Astrocyte (in vitro differentiated cells and primary cell): Measurements from ENCODE around the gene CSNK1D. TPM values are rescaled to one million over a fixed set of nuclear protein-coding genes. Genes with fewer than 3 reads are reported as not detected.

Experiments used
- DNase-seq: peaks from one replicate; pipeline ENCODE4 v3.0.0-alpha.2; 2010; ENCODE audit warnings: low read depth
- FAIRE-seq: peaks from 2 replicates; lab custom pipeline; 2011; peaks lifted over from hg19 to GRCh38; lab: Jason Lieb, UNC
- H2AFZ ChIP-seq: 2 replicates; pipeline ENCODE4 v1.6.0; 2012; ENCODE audit warnings: low read depth, low read length, inconsistent platforms
- H3K27ac ChIP-seq: 2 replicates; pipeline ENCODE4 v1.5.1; 2011; ENCODE audit warnings: low read depth, low read length, inconsistent platforms
- H3K27me3 ChIP-seq: 2 replicates; pipeline ENCODE4 v1.6.0; 2011; ENCODE audit warnings: low read length, inconsistent platforms; ENCODE audit not compliant: insufficient read depth
- H3K36me3 ChIP-seq: 2 replicates; pipeline ENCODE4 v1.5.1; 2011; ENCODE audit warnings: low read length, inconsistent platforms; ENCODE audit not compliant: insufficient read depth
- H3K4me1 ChIP-seq: 2 replicates; pipeline ENCODE4 v1.5.1; 2011; ENCODE audit warnings: low read length, inconsistent platforms; ENCODE audit not compliant: insufficient read depth
- H3K4me2 ChIP-seq: 2 replicates; pipeline ENCODE4 v1.6.0; 2012; ENCODE audit warnings: low read length, inconsistent platforms
- H3K4me3 ChIP-seq: 2 replicates; pipeline ENCODE4 v1.5.1; 2011; ENCODE audit warnings: low read depth, mild to moderate bottlenecking, low read length, inconsistent platforms; ENCODE audit not compliant: insufficient read depth
- H3K79me2 ChIP-seq: 2 replicates; pipeline ENCODE4 v1.6.0; 2012; ENCODE audit warnings: mild to moderate bottlenecking, low read length, inconsistent platforms; ENCODE audit not compliant: insufficient read depth
- H3K9ac ChIP-seq: 2 replicates; pipeline ENCODE4 v1.6.0; 2012; ENCODE audit warnings: mild to moderate bottlenecking, low read length, inconsistent platforms
- H3K9me3 ChIP-seq: 2 replicates; pipeline ENCODE4 v1.5.1; 2012; ENCODE audit warnings: low read depth, mild to moderate bottlenecking, low read length, inconsistent platforms; ENCODE audit not compliant: insufficient read depth
- H4K20me1 ChIP-seq: 2 replicates; pipeline ENCODE4 v1.6.0; 2012; ENCODE audit warnings: low read length, inconsistent platforms; ENCODE audit not compliant: insufficient read depth
- H3K27ac Mint-ChIP-seq: one replicate; pipeline ENCODE4 v1.8.0; 2021; ENCODE audit warnings: mild to moderate bottlenecking, mixed read lengths; ENCODE audit not compliant: unreplicated experiment
- H3K27me3 Mint-ChIP-seq: one replicate; pipeline ENCODE4 v1.8.0; 2021; ENCODE audit warnings: low read depth, mixed read lengths; ENCODE audit not compliant: unreplicated experiment
- H3K36me3 Mint-ChIP-seq: one replicate; pipeline ENCODE4 v1.8.0; 2021; ENCODE audit warnings: low read depth, mixed read lengths; ENCODE audit not compliant: unreplicated experiment
- H3K4me1 Mint-ChIP-seq: one replicate; pipeline ENCODE4 v1.8.0; 2021; ENCODE audit warnings: low read depth, mixed read lengths; ENCODE audit not compliant: unreplicated experiment
- H3K4me3 Mint-ChIP-seq: one replicate; pipeline ENCODE4 v1.8.0; 2021; ENCODE audit warnings: mild to moderate bottlenecking, moderate library complexity, mixed read lengths; ENCODE audit not compliant: unreplicated experiment
- H3K9me3 Mint-ChIP-seq: one replicate; pipeline ENCODE4 v1.8.0; 2021; ENCODE audit warnings: mild to moderate bottlenecking, mixed read lengths; ENCODE audit not compliant: unreplicated experiment
- CTCF ChIP-seq: IDR thresholded peaks from 2 replicates; pipeline ENCODE4 v1.5.1; 2011; ENCODE audit warnings: low read depth, mild to moderate bottlenecking, inconsistent platforms, low read length, moderate library complexity; ENCODE audit not compliant: insufficient read depth
- EZH2 ChIP-seq: IDR thresholded peaks from 2 replicates; pipeline ENCODE4 v1.6.1; 2012; ENCODE audit warnings: mild to moderate bottlenecking, low read length, inconsistent platforms; ENCODE audit not compliant: insufficient read depth
- total RNA-seq: library from RNA; stranded (reverse); gene quantifications from 2 replicates; pipeline ENCODE4 v1.2.1, GENCODE V29; 2021

CSNK1D gene
- total RNA-seq, 1 donor from 2014 or later = 153 TPM

DNA sequence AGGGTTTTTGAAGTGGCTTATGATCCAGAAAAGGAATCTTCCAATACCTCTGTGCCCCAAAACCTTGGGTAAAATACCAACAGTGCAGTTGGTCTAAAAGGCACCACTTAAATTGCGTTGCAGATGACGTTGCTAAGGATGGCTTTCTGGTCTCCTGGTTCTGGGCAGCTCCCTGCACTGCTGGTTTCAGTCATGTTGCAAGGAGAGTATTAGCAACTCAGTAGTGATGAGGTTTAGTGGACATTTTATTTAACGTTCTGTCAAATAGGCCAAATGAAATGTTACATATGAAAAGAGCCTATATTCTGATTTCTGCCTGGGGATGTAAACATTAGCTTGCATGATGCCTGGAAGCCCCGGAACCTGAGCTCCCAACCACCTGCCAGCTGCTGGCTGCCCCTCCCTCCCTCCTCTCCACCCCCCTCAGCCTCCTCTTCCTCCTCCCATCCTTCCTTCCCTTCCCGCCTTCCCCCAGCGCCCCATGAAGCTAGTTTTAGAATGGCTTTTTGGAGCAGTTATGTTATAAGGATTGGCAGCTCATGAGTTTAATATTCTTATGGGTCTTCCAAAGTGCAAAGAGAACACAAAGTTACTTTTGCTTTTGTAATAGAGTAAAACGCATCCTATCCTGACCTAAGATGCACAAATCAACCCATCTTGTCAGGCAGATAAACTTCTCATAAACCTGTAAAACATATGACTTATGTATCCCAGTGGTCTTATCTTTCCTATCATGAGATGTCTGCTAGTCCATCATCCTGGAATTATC, 23.2 kb upstream of the CSNK1D start:
- no peaks in the 10 kb centered on the region for H4K20me1 ChIP-seq
- DNase-seq (no peak), FAIRE-seq (no peak)
- H3K36me3 Mint-ChIP-seq = no peaks in the 10 kb centered on the region
- no peak overlapping the region for H3K27ac Mint-ChIP-seq
- peak overlapping the region; percentile 82 for H3K9ac ChIP-seq
- peaks cover 3% of the 10 kb centered on the region for H3K4me1 Mint-ChIP-seq
- TF ChIP-seq EZH2 (no peak), CTCF (no peak)
- H3K27ac ChIP-seq = peak overlapping the region; percentile 85
- no peaks in the 10 kb centered on the region for H3K27me3 ChIP-seq
- H3K4me1 ChIP-seq = peaks cover 28% of the 10 kb centered on the region
- H3K4me3 Mint-ChIP-seq = peak overlapping the region; percentile 60
- no peaks in the 10 kb centered on the region for H3K9me3 ChIP-seq
- H3K9me3 Mint-ChIP-seq = no peaks in the 10 kb centered on the region
- peaks cover 23% of the 10 kb centered on the region for H3K27me3 Mint-ChIP-seq
- peak overlapping the region; percentile 87 for H3K4me2 ChIP-seq
- peak overlapping the region; percentile 58 for H3K4me3 ChIP-seq
- peak overlapping the region; percentile 87 for H2AFZ ChIP-seq
- H3K36me3 ChIP-seq = no peaks in the 10 kb centered on the region
- no peaks in the 10 kb centered on the region for H3K79me2 ChIP-seq

GRCh38 chr17:82295472-82295814, 21.9 kb upstream of the CSNK1D start:
- H3K27me3 ChIP-seq = no peaks in the 10 kb centered on the region
- Mint-ChIP-seq H3K36me3 (no peaks in the 10 kb centered on the region), H3K9me3 (no peaks in the 10 kb centered on the region), H3K4me1 (peaks cover 3% of the 10 kb centered on the region), H3K4me3 (peak overlapping the region; percentile 6), H3K27ac (no peak overlapping the region), H3K27me3 (peaks cover 23% of the 10 kb centered on the region)
- no peak for DNase-seq
- no peaks in the 10 kb centered on the region for H3K9me3 ChIP-seq
- no peaks in the 10 kb centered on the region for H4K20me1 ChIP-seq
- H3K36me3 ChIP-seq = no peaks in the 10 kb centered on the region
- H3K4me2 ChIP-seq = no peak overlapping the region
- H3K9ac ChIP-seq = no peak overlapping the region
- no peak for FAIRE-seq
- peaks cover 28% of the 10 kb centered on the region for H3K4me1 ChIP-seq
- H3K27ac ChIP-seq = no peak overlapping the region
- no peaks in the 10 kb centered on the region for H3K79me2 ChIP-seq
- no peak overlapping the region for H3K4me3 ChIP-seq
- no peak overlapping the region for H2AFZ ChIP-seq
- TF ChIP-seq EZH2 (no peak), CTCF (no peak)
